K562 (cell line): ENCODE data around the gene SLC1A7. TPM values are rescaled to one million over a fixed set of nuclear protein-coding genes. Genes with fewer than 3 reads are reported as not detected.

Experiments
- ATAC-seq: fragments of 200-7000 bp; cut with Tn5 transposase; 3 replicates; pipeline ENCODE4 v1.9.1; 2020; ENCODE audit warnings: moderate library complexity
- BruUV-seq: library from RNA; stranded (reverse); fragments of 400-500 nt; replicated peaks from 2 replicates; lab custom pipeline; 2021; lab: Mats Ljungman, UMichigan
- CTCF ChIA-PET: fragments of 300-600 bp; formaldehyde crosslinking; extraction: SDS; loops from one replicate; lab custom pipeline; 2021; ENCODE audit warnings: low intra/inter-chr PET ratio; lab: Yijun Ruan, JAX
- POLR2A ChIA-PET: fragments of 300-600, 350-650 bp; sonication (Branson Sonifier 250); formaldehyde crosslinking; extraction: SDS; loops from one replicate; lab custom pipeline; 2021; ENCODE audit warnings: antibody characterized with exemption, inconsistent platforms; lab: Yijun Ruan, JAX
- DNase-seq, 4 experiments: peaks; one replicate each; pipeline versions ENCODE4 v3.0.0 to v3.0.0-alpha.2; 2011 to 2018; ENCODE audit warnings: low spot score in 3 of 4, mixed read lengths in 3 of 4; ENCODE audit errors: extremely low read depth in 1 of 4
- FAIRE-seq: peaks from 2 replicates; lab custom pipeline; 2011; peaks lifted over from hg19 to GRCh38; lab: Jason Lieb, UNC
- H2AFZ ChIP-seq: 2 replicates; pipeline ENCODE4 v1.6.0; 2011; ENCODE audit warnings: low read depth, low read length, control low read depth, inconsistent platforms
- H3K27ac ChIP-seq: fragments of 200-600 bp; 3 replicates; pipeline ENCODE4 v1.8.0; 2011; ENCODE audit warnings: low read depth, mild to moderate bottlenecking, control low read depth, inconsistent platforms, low read length, moderate library complexity, mixed read lengths; ENCODE audit errors: extremely low read depth
- H3K27me3 ChIP-seq, 2 experiments: fragments of 300-600 bp in 1 of 2; 2 replicates in 1 of 2; 3 replicates in 1 of 2; pipeline versions ENCODE4 v1.6.0 to v1.8.0; 2011; ENCODE audit warnings: inconsistent platforms in 2 of 2, low read length in 2 of 2, mild to moderate bottlenecking in 1 of 2, mixed read lengths in 1 of 2, moderate library complexity in 1 of 2; ENCODE audit not compliant: control insufficient read depth in 2 of 2, insufficient read depth in 2 of 2
- H3K36me3 ChIP-seq: fragments of 300-600 bp; 3 replicates; pipeline ENCODE4 v1.8.0; 2011; ENCODE audit warnings: mild to moderate bottlenecking, low read length, inconsistent platforms; ENCODE audit not compliant: control insufficient read depth, insufficient read depth
- H3K4me1 ChIP-seq, 2 experiments: fragments of 200-600 bp in 1 of 2; replicated peaks in 1 of 2; 2 replicates in 1 of 2; 3 replicates in 1 of 2; pipeline versions ENCODE4 v1.5.1 to v1.8.0; 2011; ENCODE audit warnings: inconsistent platforms in 2 of 2, low read length in 2 of 2, mild to moderate bottlenecking in 1 of 2, mixed read lengths in 1 of 2, moderate library complexity in 1 of 2; ENCODE audit not compliant: control insufficient read depth in 2 of 2, insufficient read depth in 2 of 2
- H3K4me2 ChIP-seq: 2 replicates; pipeline ENCODE4 v1.6.1; 2011; ENCODE audit warnings: low read length, control low read depth, inconsistent platforms, mixed read lengths; ENCODE audit not compliant: insufficient read depth
- H3K4me3 ChIP-seq: fragments of 200-600 bp; sonication (generic), shearing (Covaris generic); 2 replicates; pipeline ENCODE4 v1.5.1; 2016; ENCODE audit warnings: control low read depth, inconsistent platforms
- H3K79me2 ChIP-seq: fragments of 200-600 bp; 3 replicates; pipeline ENCODE4 v1.8.0; 2011; ENCODE audit warnings: low read length, inconsistent platforms; ENCODE audit not compliant: control insufficient read depth, insufficient read depth
- H3K9ac ChIP-seq, 2 experiments: 2 replicates each; pipeline versions ENCODE4 v1.6.0 to v1.6.1; 2011; ENCODE audit warnings: low read depth in 2 of 2, low read length in 2 of 2, control low read depth in 1 of 2, inconsistent platforms in 1 of 2, mild to moderate bottlenecking in 1 of 2, mixed read lengths in 1 of 2; ENCODE audit not compliant: insufficient read depth in 1 of 2
- H3K9me1 ChIP-seq: one replicate; pipeline ENCODE4 v1.6.0; 2011; ENCODE audit warnings: inconsistent platforms, mild to moderate bottlenecking, low read length, moderate library complexity; ENCODE audit not compliant: control insufficient read depth, insufficient read depth
- H3K9me3 ChIP-seq: replicated peaks from 2 replicates; pipeline ENCODE4 v1.5.1; 2011; ENCODE audit warnings: low read depth, low read length, inconsistent platforms; ENCODE audit not compliant: control insufficient read depth, insufficient read depth
- H4K20me1 ChIP-seq: replicated peaks from 2 replicates; pipeline ENCODE4 v1.6.1; 2011; ENCODE audit warnings: low read length, inconsistent platforms, mixed read lengths; ENCODE audit not compliant: control insufficient read depth, insufficient read depth
- BHLHE40 ChIP-seq: IDR thresholded peaks from 2 replicates; pipeline ENCODE4 v1.6.1; 2011; ENCODE audit warnings: low read length, improper control_type of control experiment
- CHAMP1 ChIP-seq: fragments of 450-650 bp; IDR thresholded peaks from 2 replicates; pipeline ENCODE4 v1.6.1; 2016; ENCODE audit warnings: mild to moderate bottlenecking
- E2F3 ChIP-seq: fragments of 250-450 bp; sonication (Bioruptor Pico); IDR thresholded peaks from 2 replicates; pipeline ENCODE4 v1.4.0; 2020; ENCODE audit warnings: mild to moderate bottlenecking
- ETV5 ChIP-seq: sonication (generic); formaldehyde crosslinking; IDR thresholded peaks from 2 replicates; pipeline ENCODE4 v1.4.0; 2020; ENCODE audit warnings: low read depth, mild to moderate bottlenecking, missing genetic modification reagents
- KLF10 ChIP-seq: fragments of 250-450 bp; sonication (Bioruptor Pico); IDR thresholded peaks from 2 replicates; pipeline ENCODE4 v1.6.1; 2021; ENCODE audit warnings: matching md5 sums
- MCM5 ChIP-seq: fragments of 450-650 bp; IDR thresholded peaks from 2 replicates; pipeline ENCODE4 v1.6.1; 2016; ENCODE audit warnings: low read depth
- MXD1 ChIP-seq: fragments of 250-450 bp; sonication (Bioruptor Pico); IDR thresholded peaks from 2 replicates; pipeline ENCODE4 v1.8.0; 2021; ENCODE audit warnings: borderline replicate concordance, mild to moderate bottlenecking, moderate library complexity; ENCODE audit not compliant: poor library complexity, severe bottlenecking
- NFATC3 ChIP-seq: fragments of 450-650 bp; IDR thresholded peaks from 2 replicates; pipeline ENCODE4 v1.6.1; 2017; ENCODE audit warnings: mild to moderate bottlenecking
- NFIC ChIP-seq: fragments of 450-650 bp; IDR thresholded peaks from 2 replicates; pipeline ENCODE4 v1.6.1; 2017; ENCODE audit warnings: mild to moderate bottlenecking, inconsistent platforms
- NFXL1 ChIP-seq: fragments of 450-650 bp; formaldehyde crosslinking; IDR thresholded peaks from 2 replicates; pipeline ENCODE4 v1.4.0; 2021; ENCODE audit warnings: mild to moderate bottlenecking
- RBM17 ChIP-seq: fragments of 200-400 bp; formaldehyde crosslinking; IDR thresholded peaks from 2 replicates; pipeline ENCODE4 v1.6.1; 2017; ENCODE audit warnings: low read depth, mild to moderate bottlenecking, low read length, borderline replicate concordance
- RCOR1 ChIP-seq, 2 experiments: IDR thresholded peaks; 2 replicates each; pipeline ENCODE4 v1.6.1; 2012; ENCODE audit warnings: low read depth in 2 of 2, low read length in 2 of 2, borderline replicate concordance in 1 of 2, improper control_type of control experiment in 1 of 2
- TEAD1 ChIP-seq, 2 experiments: fragments of 450-650 bp in 1 of 2; sonication (generic) in 1 of 2; formaldehyde crosslinking; IDR thresholded peaks; 2 replicates each; pipeline versions ENCODE4 v1.4.0 to v1.8.0; 2020 to 2022; ENCODE audit warnings: mild to moderate bottlenecking in 2 of 2, missing genetic modification reagents in 1 of 2
- TEAD4 ChIP-seq, 2 experiments: sonication (generic) in 1 of 2; formaldehyde crosslinking in 1 of 2; IDR thresholded peaks; 2 replicates each; pipeline versions ENCODE4 v1.6.1 to v1.8.0; 2012 to 2022; ENCODE audit warnings: borderline replicate concordance in 1 of 2, inconsistent platforms in 1 of 2, low read length in 1 of 2, mild to moderate bottlenecking in 1 of 2, missing genetic modification reagents in 1 of 2
- UBTF ChIP-seq, 2 experiments: IDR thresholded peaks; 2 replicates each; pipeline ENCODE4 v1.6.1; 2012; ENCODE audit warnings: improper control_type of control experiment in 2 of 2, low read depth in 2 of 2, low read length in 2 of 2, borderline replicate concordance in 1 of 2
- ZBED1 ChIP-seq: IDR thresholded peaks from 2 replicates; pipeline ENCODE4 v1.6.1; 2014
- ZNF165 ChIP-seq: fragments of 250-450 bp; sonication (Bioruptor Pico); IDR thresholded peaks from 2 replicates; pipeline ENCODE4 v1.4.0; 2020; ENCODE audit warnings: borderline replicate concordance
- ZNF274 ChIP-seq: IDR thresholded peaks from 2 replicates; pipeline ENCODE4 v1.6.1; 2011; ENCODE audit warnings: low read depth, mild to moderate bottlenecking, low read length, moderate library complexity, borderline replicate concordance
- ZNF766 ChIP-seq: fragments of 200-800 bp; sonication (Bioruptor generic); conservative IDR thresholded peaks from 2 replicates; pipeline ENCODE4 v1.6.1; 2016; ENCODE audit warnings: missing genetic modification characterization, missing compliant biosample characterization
- WGBS: fragments of 100-300 bp; shearing (Covaris generic); methylation state at CpG from one replicate; pipeline ENCODE4 v1.1.6; 2016; ENCODE audit warnings: low coverage, mixed read lengths; ENCODE audit not compliant: insufficient coverage; ENCODE audit errors: missing lambda C conversion rate; 5-methylcytosine and 5-hydroxymethylcytosine counted together
- in situ Hi-C: fragments of 300-500 bp; cut with MboI; formaldehyde crosslinking; loops from 4 replicates; pipeline ENCODE4 v1.15.0; 2018; ENCODE audit warnings: inconsistent platforms, mixed read lengths
- intact Hi-C: fragments of 100-400 bp; cut with micrococcal nuclease; formaldehyde crosslinking; loops from 2 replicates; pipeline ENCODE4 v1.14.2; 2022
- polyA plus RNA-seq, 8 experiments: library from polyadenylated mRNA; depleted of rRNA in 4 of 8; stranded (reverse) in 5 of 8; unstranded in 3 of 8; fragments of >200 nt; fragmentation: Nextera tagmentation in 2 of 8; fragmentation: Illumina TruSeq in 1 of 8; extraction: Ambion mirVana in 2 of 8; extraction: Trizol in 1 of 8; gene quantifications; 2 replicates each; pipeline versions ENCODE4 v1.2.1 to v1.2.3, GENCODE V29; 2011 to 2014; ENCODE audit warnings: inconsistent platforms in 1 of 8, missing spikeins in 1 of 8
- total RNA-seq, 7 experiments: library from RNA; depleted of rRNA in 6 of 7; stranded (reverse); fragments of >200 nt in 6 of 7; fragmentation: Illumina TruSeq in 2 of 7; extraction: Trizol in 2 of 7; gene quantifications; 2 replicates each; pipeline versions ENCODE4 v1.2.1 to v1.2.3, GENCODE V29; 2011 to 2021; ENCODE audit warnings: low replicate concordance in 1 of 7

Gene SLC1A7
- total and polyA plus RNA-seq, 9 of the 15 experiments (the other 6 are each of a cell fraction or from before 2014, with no cell fraction given), result 0.07 TPM; not detected in 8

- Histone ChIP-seq H3K36me3 (no peaks in the 10 kb centered on the region), H3K27me3 (peaks cover 0 to 13% of the 10 kb centered on the region in 2 experiments; a peak in 2 of 5 replicates), H2AFZ (no peak overlapping the region), H3K9me3 (peaks cover 6% of the 10 kb centered on the region), H4K20me1 (no peaks in the 10 kb centered on the region), H3K4me2 (no peak overlapping the region), H3K4me3 (no peak overlapping the region), H3K27ac (no peak overlapping the region), H3K79me2 (no peaks in the 10 kb centered on the region), H3K9me1 (no peaks in the 10 kb centered on the region), H3K4me1 (peaks cover 0 to 9% of the 10 kb centered on the region in 2 experiments; a peak in 4 of 5 replicates), H3K9ac (no peak overlapping the region)
- CTCF ChIA-PET, result no interaction called here
- 26% methylated on average over 4 of the region's 4 CpGs for WGBS
- POLR2A ChIA-PET, result interaction anchor here (0.6 kb wide), 1 partner anchor 1529 kb away, joined by 3 read pairs; no protein-coding TSS in a partner anchor
- DNase-seq (peak in 3 of 4 experiments; percentile 48 to 64 (median 59)), FAIRE-seq (peak; percentile 87), ATAC-seq (peak; percentile 60)
- in situ Hi-C loops (no loop called here), intact Hi-C loops (no loop called here)
- BruUV-seq, result no TSS peak
- no peak for TF ChIP-seq NFATC3
- TF ChIP-seq NFIC, result 0 out of 2 replicates have a peak, but pooled peaks have one; percentile 6
- no peak for TF ChIP-seq MCM5
- TF ChIP-seq TEAD4 (IDR thresholded peaks at IDR 0.05; ENCODE audit: low read length), result no peak
- no peak for TF ChIP-seq TEAD4 (CRISPR knock-in tag; IDR thresholded peaks at IDR 0.05; ENCODE audit: borderline replicate concordance)
- no peak for TF ChIP-seq NFXL1 (CRISPR knock-in tag)
- no peak for TF ChIP-seq E2F3 (CRISPR knock-in tag)
- TF ChIP-seq UBTF (IDR thresholded peaks at IDR 0.05; ENCODE audit: borderline replicate concordance in 1 of 2, low read depth in 2 of 2, low read length in 2 of 2), result no peak
- peak; percentile 61 for TF ChIP-seq BHLHE40
- no peak for TF ChIP-seq KLF10
- 0 out of 4 replicates have a peak, but pooled peaks of 1 of the 2 experiments have one; percentile 17 for TF ChIP-seq RCOR1 (IDR thresholded peaks at IDR 0.05; ENCODE audit: borderline replicate concordance in 1 of 2, low read depth in 2 of 2, low read length in 2 of 2)
- no peak for TF ChIP-seq MXD1 (CRISPR knock-in tag)
- TF ChIP-seq CHAMP1, result no peak
- 0 out of 2 replicates have a peak, but pooled peaks have one; percentile 51 for TF ChIP-seq ZNF766 (CRISPR knock-in tag)
- TF ChIP-seq ZNF274, result no peak
- TF ChIP-seq TEAD1 (CRISPR knock-in tag; IDR thresholded peaks at IDR 0.05), result no peak
- TF ChIP-seq ETV5, result no peak
- no peak for TF ChIP-seq ZBED1
- no peak for TF ChIP-seq RBM17
- no peak for TF ChIP-seq ZNF165
These were observed 6.7 kb downstream of the SLC1A7 start for GRCh38 chr1:53135735-53136114.
